Adrenal gland (tissue), 5 donors: ENCODE results near the gene GLP2R.

Experiments
- POLR2A ChIP-seq, 2 donors: fragments of 450-650 bp; IDR thresholded peaks; one replicate each; pipeline ENCODE4 v1.6.1; 2017; ENCODE audit warnings: antibody characterized with exemption in 2 of 2, mild to moderate bottlenecking in 2 of 2, moderate library complexity in 1 of 2
- TF ChIP-seq, protein P1 (sequence below), 6 experiments: fragments of 450-650 bp in 4 of 6; fragments of 200-600 bp in 2 of 6; sonication (generic) in 1 of 6; IDR thresholded peaks; 1 replicate in 5 of 6; 2 replicates in 1 of 6; pipeline versions ENCODE4 v1.5.1 to v1.8.0; 2016 to 2021; ENCODE audit warnings: antibody characterized with exemption in 6 of 6, mild to moderate bottlenecking in 2 of 6, moderate library complexity in 1 of 6
- donor health status: DM: no; HTN: no; CAD: no.

- TF ChIP-seq, protein P1, sequence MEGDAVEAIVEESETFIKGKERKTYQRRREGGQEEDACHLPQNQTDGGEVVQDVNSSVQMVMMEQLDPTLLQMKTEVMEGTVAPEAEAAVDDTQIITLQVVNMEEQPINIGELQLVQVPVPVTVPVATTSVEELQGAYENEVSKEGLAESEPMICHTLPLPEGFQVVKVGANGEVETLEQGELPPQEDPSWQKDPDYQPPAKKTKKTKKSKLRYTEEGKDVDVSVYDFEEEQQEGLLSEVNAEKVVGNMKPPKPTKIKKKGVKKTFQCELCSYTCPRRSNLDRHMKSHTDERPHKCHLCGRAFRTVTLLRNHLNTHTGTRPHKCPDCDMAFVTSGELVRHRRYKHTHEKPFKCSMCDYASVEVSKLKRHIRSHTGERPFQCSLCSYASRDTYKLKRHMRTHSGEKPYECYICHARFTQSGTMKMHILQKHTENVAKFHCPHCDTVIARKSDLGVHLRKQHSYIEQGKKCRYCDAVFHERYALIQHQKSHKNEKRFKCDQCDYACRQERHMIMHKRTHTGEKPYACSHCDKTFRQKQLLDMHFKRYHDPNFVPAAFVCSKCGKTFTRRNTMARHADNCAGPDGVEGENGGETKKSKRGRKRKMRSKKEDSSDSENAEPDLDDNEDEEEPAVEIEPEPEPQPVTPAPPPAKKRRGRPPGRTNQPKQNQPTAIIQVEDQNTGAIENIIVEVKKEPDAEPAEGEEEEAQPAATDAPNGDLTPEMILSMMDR (IDR thresholded peaks at IDR 0.05) = no peak
- TF ChIP-seq POLR2A (IDR thresholded peaks at IDR 0.05) = no peak
These were observed 13.7 kb downstream of the GLP2R start for GRCh38 chr17:9839433-9839832.
